SJSA1 (cell line): Measurements from ENCODE around the gene UPK1A. TPM values are rescaled to one million over a fixed set of nuclear protein-coding genes. Genes with fewer than 3 reads are reported as not detected.

Source experiments
- DNase-seq, 2 experiments: peaks; one replicate each; pipeline ENCODE4 v3.0.0-alpha.2; 2015 to 2020; ENCODE audit warnings: low spot score in 2 of 2, low read depth in 1 of 2
- H3K27ac ChIP-seq: fragments of 250-450 bp; sonication (Bioruptor Pico); 2 replicates; pipeline ENCODE4 v1.5.1; 2020; ENCODE audit warnings: mild to moderate bottlenecking, moderate library complexity
- H3K27me3 ChIP-seq: fragments of 250-450 bp; sonication (Bioruptor Pico); replicated peaks from 2 replicates; pipeline ENCODE4 v1.5.1; 2020; ENCODE audit warnings: mild to moderate bottlenecking, moderate library complexity
- H3K36me3 ChIP-seq: fragments of 250-450 bp; sonication (Bioruptor Pico); 2 replicates; pipeline ENCODE4 v1.5.1; 2020; ENCODE audit warnings: mild to moderate bottlenecking
- H3K4me1 ChIP-seq: fragments of 250-450 bp; sonication (Bioruptor Pico); replicated peaks from 2 replicates; pipeline ENCODE4 v1.6.1; 2021; ENCODE audit warnings: mild to moderate bottlenecking
- H3K4me3 ChIP-seq: fragments of 250-450 bp; sonication (Bioruptor Pico); 2 replicates; pipeline ENCODE4 v1.5.1; 2020; ENCODE audit warnings: mild to moderate bottlenecking
- H3K9me3 ChIP-seq: fragments of 250-450 bp; sonication (Bioruptor Pico); replicated peaks from 2 replicates; pipeline ENCODE4 v1.5.1; 2020; ENCODE audit warnings: mild to moderate bottlenecking
- total RNA-seq: library from RNA; depleted of rRNA; stranded (reverse); fragments of >200 nt; shearing (Covaris generic); gene quantifications from 2 replicates; pipeline ENCODE4 v1.2.3, GENCODE V29; 2014; rRNA removed

Gene UPK1A
- not detected in 2 replicates for total RNA-seq

- Histone ChIP-seq H3K4me3 (no peak within 1 kb of the TSS), H3K27ac (no peak within 1 kb of the TSS), H3K9me3 (no peaks in the 10 kb centered on the region), H3K4me1 (no peaks in the 10 kb centered on the region), H3K36me3 (peaks cover 28% of the 10 kb centered on the region), H3K27me3 (0 out of 2 replicates have a peak, but pooled peaks cover 3% of the 10 kb centered on the region)
- DNase-seq, result no peak
Measured at GRCh38 chr19:35666251-35666913, at the start of gene UPK1A. Gene UPK1A (plus strand): TSS chr19:35666517. CDS start chr19:35666813, 296 bp downstream.

GRCh38 chr19:35618857-35619256 is 47.5 kb upstream of the UPK1A start:
- no peak for DNase-seq

GRCh38 chr19:35619290-35619923 is 46.9 kb upstream of the UPK1A start:
- DNase-seq, result no peak
- no peak overlapping the region for H3K4me3 ChIP-seq
- H3K36me3 ChIP-seq, result peaks cover 18% of the 10 kb centered on the region; the same call in 1 of the 2 replicates
- no peak overlapping the region for H3K27ac ChIP-seq
- no peaks in the 10 kb centered on the region for H3K9me3 ChIP-seq
- no peaks in the 10 kb centered on the region for H3K4me1 ChIP-seq
- H3K27me3 ChIP-seq, result no peaks in the 10 kb centered on the region

More at GRCh38 chr19:35618857-35619256, 47.5 kb upstream of the UPK1A start:
- no peaks in the 10 kb centered on the region for H3K9me3 ChIP-seq
- no peak overlapping the region for H3K27ac ChIP-seq
- no peak overlapping the region for H3K4me3 ChIP-seq
- H3K36me3 ChIP-seq, result peaks cover 20% of the 10 kb centered on the region; the same call in 1 of the 2 replicates
- H3K27me3 ChIP-seq, result no peaks in the 10 kb centered on the region
- H3K4me1 ChIP-seq, result no peaks in the 10 kb centered on the region

- H3K4me1 ChIP-seq, result no peaks in the 10 kb centered on the region
- H3K36me3 ChIP-seq, result peaks cover 18% of the 10 kb centered on the region; the same call in 1 of the 2 replicates
- H3K9me3 ChIP-seq, result no peaks in the 10 kb centered on the region
- no peak overlapping the region for H3K4me3 ChIP-seq
- H3K27me3 ChIP-seq, result no peaks in the 10 kb centered on the region
- H3K27ac ChIP-seq, result no peak overlapping the region
- no peak for DNase-seq
Measured at GRCh38 chr19:35620001-35620400, 46.3 kb upstream of the UPK1A start.

DNA sequence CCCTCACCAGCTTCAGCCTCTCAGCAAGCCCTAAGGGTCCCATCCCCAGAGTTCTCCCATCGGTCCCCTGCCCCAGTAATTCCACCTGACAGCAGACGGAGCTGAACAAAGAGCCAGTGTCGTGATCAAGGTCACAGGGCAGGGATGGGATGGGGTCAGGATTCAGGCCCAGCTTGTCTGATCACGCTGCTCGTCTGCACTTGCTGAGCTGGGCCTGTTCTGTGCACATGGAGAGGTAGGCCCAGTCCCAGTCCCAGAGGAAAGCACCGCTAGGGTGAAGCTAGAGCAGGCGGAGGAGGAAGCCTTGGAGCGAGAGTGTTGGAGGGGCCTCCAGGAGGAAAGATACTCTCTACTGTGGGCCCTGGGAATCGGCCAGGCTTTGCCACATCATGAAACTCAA is 44.6 kb upstream of the UPK1A start:
- Histone ChIP-seq H3K27ac (no peak overlapping the region), H3K9me3 (no peaks in the 10 kb centered on the region), H3K36me3 (peaks cover 15% of the 10 kb centered on the region; the same call in 1 of the 2 replicates), H3K4me1 (no peaks in the 10 kb centered on the region), H3K27me3 (no peaks in the 10 kb centered on the region), H3K4me3 (no peak overlapping the region)
- no peak for DNase-seq

GRCh38 chr19:35622750-35623149 is 43.6 kb upstream of the UPK1A start:
- no peaks in the 10 kb centered on the region for H3K9me3 ChIP-seq
- no peaks in the 10 kb centered on the region for H3K4me1 ChIP-seq
- no peaks in the 10 kb centered on the region for H3K27me3 ChIP-seq
- H3K27ac ChIP-seq, result no peak overlapping the region
- no peak for DNase-seq
- peaks cover 15% of the 10 kb centered on the region; the same call in 1 of the 2 replicates for H3K36me3 ChIP-seq
- no peak overlapping the region for H3K4me3 ChIP-seq

DNA sequence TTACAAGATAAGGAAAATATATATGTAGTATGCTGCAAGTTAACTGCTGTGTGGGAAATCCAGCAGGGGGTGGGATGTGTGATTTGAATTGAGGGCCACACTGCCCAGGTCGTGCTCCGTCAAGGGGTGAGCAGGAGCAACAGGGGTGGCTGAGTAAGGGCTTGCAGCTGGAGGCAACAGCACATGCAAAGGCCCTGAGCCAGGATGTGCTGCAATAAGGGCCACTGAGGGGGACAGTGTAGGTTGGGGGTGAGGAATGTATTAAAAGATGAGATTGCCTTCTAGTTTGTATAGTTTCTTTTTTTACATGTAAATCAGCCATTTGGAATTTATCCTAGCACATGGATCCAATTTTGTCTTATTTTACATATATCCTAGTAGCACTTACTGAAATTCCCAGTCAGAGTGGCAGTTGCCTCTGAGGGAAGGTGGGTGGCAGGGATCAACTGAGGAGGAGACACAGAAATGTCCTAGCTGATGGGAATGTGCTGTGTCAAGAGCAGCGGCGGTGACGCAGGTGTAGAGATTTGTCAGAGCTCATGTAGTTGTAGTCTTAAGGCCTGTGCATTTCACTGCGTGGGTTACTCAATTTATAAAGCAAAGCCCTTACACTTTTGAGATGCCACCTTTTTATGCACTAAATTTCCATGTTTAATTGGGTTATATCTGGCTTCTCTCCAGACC is 42.8 kb upstream of the UPK1A start:
- Histone ChIP-seq H3K27ac (no peak overlapping the region), H3K27me3 (no peaks in the 10 kb centered on the region), H3K9me3 (no peaks in the 10 kb centered on the region), H3K4me1 (no peaks in the 10 kb centered on the region; the same call in 1 of the 2 replicates), H3K36me3 (peaks cover 14% of the 10 kb centered on the region; the same call in 1 of the 2 replicates), H3K4me3 (no peak overlapping the region)
- DNase-seq, result no peak

- DNase-seq, result no peak
- Histone ChIP-seq H3K9me3 (no peaks in the 10 kb centered on the region), H3K36me3 (peaks cover 41% of the 10 kb centered on the region), H3K27ac (peak overlapping the region; percentile 79), H3K27me3 (no peaks in the 10 kb centered on the region), H3K4me3 (peak overlapping the region; percentile 75), H3K4me1 (peaks cover 6% of the 10 kb centered on the region)
Measured at GRCh38 chr19:35628264-35628564, 38.1 kb upstream of the UPK1A start.

DNA sequence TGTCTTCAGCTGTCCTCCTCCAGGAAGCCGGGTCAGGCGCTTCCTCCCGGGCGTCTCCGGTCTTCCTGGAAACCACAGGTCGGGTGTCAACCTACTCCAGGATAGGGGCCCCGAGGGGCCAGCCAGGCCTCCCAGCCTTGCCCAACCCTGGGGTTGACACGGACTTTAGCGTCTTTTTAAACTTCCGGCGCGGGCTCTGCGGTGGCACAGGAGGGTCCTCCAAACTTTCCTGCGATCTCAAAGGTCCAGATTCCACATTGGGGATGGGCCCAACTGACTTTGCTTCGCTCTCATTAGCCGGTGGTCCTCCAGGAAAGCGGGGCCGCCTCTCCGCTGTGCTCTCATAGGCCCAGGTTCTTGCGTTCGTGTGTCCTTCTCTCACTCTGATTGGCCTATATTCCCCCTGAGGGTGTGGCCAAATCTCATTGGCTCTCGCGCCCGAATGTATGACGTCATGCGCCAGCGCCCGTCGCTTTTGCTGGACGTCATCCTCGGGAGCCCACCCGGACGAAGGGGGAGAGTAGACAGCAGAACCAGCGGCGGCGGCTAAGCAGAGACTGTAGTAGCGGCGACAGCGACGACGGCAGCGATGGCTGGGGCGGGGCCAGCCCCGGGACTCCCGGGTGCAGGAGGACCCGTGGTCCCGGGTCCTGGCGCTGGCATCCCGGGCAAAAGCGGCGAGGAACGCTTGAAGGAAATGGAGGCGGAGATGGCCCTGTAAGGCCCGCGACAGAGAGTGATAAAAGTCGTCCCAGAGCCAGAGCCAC is 37.6 kb upstream of the UPK1A start, which contains the start of gene RBM42:
RBM42 (plus strand) TSS at position 472 of the 767 bp plus-strand sequence; CDS start at position 590, 118 bp downstream.
- H3K27me3 ChIP-seq, result no peaks in the 10 kb centered on the region

GRCh38 chr19:35629332-35629633 is 37.0 kb upstream of the UPK1A start:
- Histone ChIP-seq H3K4me3 (peak overlapping the region; percentile 75), H3K27ac (peak overlapping the region; percentile 73), H3K27me3 (no peaks in the 10 kb centered on the region), H3K9me3 (no peaks in the 10 kb centered on the region), H3K36me3 (peaks cover 52% of the 10 kb centered on the region), H3K4me1 (peaks cover 6% of the 10 kb centered on the region)
- DNase-seq, result no peak

More for the DNA sequence above, 37.6 kb upstream of the UPK1A start, which contains the start of gene RBM42:
- no peaks in the 10 kb centered on the region for H3K9me3 ChIP-seq
- H3K4me3 ChIP-seq, result peak within 1 kb of the TSS; percentile 75
- peaks cover 6% of the 10 kb centered on the region for H3K4me1 ChIP-seq
- H3K27ac ChIP-seq, result peak within 1 kb of the TSS; percentile 79
- peak; percentile 98 to 99 for DNase-seq
- H3K36me3 ChIP-seq, result peaks cover 47% of the 10 kb centered on the region

DNA sequence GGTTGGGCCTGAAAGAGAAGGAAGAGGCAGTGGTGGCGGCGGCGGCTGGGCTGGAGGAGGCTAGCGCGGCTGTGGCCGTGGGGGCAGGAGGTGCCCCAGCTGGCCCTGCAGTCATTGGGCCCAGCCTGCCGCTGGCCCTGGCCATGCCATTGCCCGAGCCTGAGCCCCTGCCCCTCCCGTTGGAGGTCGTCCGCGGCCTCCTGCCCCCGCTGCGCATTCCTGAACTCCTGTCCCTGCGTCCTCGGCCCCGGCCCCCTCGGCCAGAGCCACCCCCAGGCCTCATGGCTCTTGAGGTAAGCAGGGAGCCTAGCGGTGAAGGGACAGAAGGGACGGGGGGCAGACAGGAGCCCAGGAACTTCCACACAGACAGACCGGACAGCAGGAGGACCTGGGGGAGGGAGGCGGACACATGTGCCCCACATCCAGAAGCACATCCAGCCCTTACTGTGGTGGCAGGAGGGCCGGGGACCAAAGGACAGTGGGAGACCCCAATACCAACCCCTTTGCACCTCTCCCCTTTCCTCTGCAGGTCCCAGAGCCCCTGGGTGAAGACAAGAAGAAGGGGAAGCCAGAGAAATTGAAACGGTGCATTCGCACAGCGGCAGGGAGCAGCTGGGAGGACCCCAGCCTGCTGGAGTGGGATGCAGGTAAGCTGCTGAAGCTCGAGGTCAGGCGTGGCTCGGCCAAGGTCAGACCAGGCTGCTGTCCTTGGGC is 32.4 kb upstream of the UPK1A start:
- H3K4me1 ChIP-seq, result peaks cover 6% of the 10 kb centered on the region; the same call in 1 of the 2 replicates
- no peak for DNase-seq
- no peaks in the 10 kb centered on the region for H3K9me3 ChIP-seq
- H3K4me3 ChIP-seq, result no peak overlapping the region
- peaks cover 90% of the 10 kb centered on the region for H3K36me3 ChIP-seq
- H3K27me3 ChIP-seq, result no peaks in the 10 kb centered on the region
- H3K27ac ChIP-seq, result no peak overlapping the region

DNA sequence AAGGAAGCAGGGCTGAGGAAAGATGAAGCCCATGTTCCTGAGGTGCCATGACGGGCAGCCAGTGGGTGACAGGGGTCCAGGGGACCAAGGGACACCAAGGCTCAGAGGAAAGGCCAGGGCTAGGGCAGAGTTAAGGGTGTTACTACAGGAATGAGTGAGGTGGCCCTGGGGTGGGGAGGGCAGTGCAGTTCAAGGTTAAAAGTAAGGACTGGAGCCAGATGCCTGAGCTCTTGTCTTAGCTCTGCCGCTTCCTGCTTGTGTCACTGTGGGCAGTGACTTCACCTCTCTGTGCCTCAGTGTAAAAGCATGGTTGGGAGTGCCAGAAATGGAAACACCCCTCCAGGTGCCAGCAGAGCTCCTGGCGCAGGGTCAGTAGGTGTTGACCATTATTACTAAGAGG is 29.7 kb upstream of the UPK1A start:
- Histone ChIP-seq H3K27ac (no peak overlapping the region), H3K4me3 (no peak overlapping the region), H3K4me1 (no peaks in the 10 kb centered on the region), H3K9me3 (no peaks in the 10 kb centered on the region), H3K36me3 (peaks cover 64% of the 10 kb centered on the region), H3K27me3 (no peaks in the 10 kb centered on the region)
- DNase-seq, result no peak

DNA sequence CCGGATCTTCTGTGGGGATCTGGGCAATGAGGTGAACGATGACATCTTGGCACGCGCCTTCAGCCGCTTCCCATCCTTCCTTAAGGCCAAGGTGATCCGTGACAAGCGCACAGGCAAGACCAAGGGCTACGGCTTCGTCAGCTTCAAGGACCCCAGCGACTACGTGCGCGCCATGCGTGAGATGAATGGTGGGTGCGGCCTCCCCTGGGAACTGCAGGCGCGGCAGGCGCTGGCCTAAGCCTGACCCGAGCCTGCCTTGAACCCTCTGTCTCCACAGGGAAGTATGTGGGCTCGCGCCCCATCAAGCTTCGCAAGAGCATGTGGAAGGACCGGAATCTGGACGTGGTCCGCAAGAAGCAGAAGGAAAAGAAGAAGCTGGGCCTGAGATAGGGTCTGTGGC is 29.2 kb upstream of the UPK1A start:
- Histone ChIP-seq H3K36me3 (peaks cover 59% of the 10 kb centered on the region), H3K4me3 (no peak overlapping the region), H3K27me3 (no peaks in the 10 kb centered on the region), H3K9me3 (no peaks in the 10 kb centered on the region), H3K27ac (no peak overlapping the region), H3K4me1 (no peaks in the 10 kb centered on the region)
- DNase-seq, result no peak
